Upper lobe of right lung (tissue), 1 donor: ENCODE measurements around the gene ENTREP3. TPM values are rescaled to one million over a fixed set of nuclear protein-coding genes. Genes with fewer than 3 reads are reported as not detected.

ENCODE experiments used
- ATAC-seq: fragments of 200-7000 bp; cut with Tn5 transposase; one replicate; pipeline ENCODE4 v1.9.1; 2020; ENCODE audit warnings: mild to moderate bottlenecking, moderate library complexity
- DNase-seq: peaks from one replicate; pipeline ENCODE4 v3.0.0-alpha.2; 2020
- H3K27ac ChIP-seq: fragments of 200-600 bp; one replicate; pipeline ENCODE4 v1.8.0; 2022
- H3K27me3 ChIP-seq: fragments of 200-600 bp; one replicate; pipeline ENCODE4 v1.8.0; 2022; ENCODE audit warnings: mild to moderate bottlenecking
- H3K36me3 ChIP-seq: fragments of 200-600 bp; one replicate; pipeline ENCODE4 v1.8.0; 2022
- H3K4me1 ChIP-seq: fragments of 200-600 bp; one replicate; pipeline ENCODE4 v1.8.0; 2022
- H3K4me3 ChIP-seq: fragments of 200-600 bp; one replicate; pipeline ENCODE4 v1.8.0; 2022; ENCODE audit warnings: mild to moderate bottlenecking
- H3K9me3 ChIP-seq: fragments of 200-600 bp; one replicate; pipeline ENCODE4 v1.8.0; 2022
- CTCF ChIP-seq: fragments of 200-600 bp; IDR thresholded peaks from one replicate; pipeline ENCODE4 v1.8.0; 2022; ENCODE audit warnings: antibody characterized with exemption
- intact Hi-C: fragments of 100-400 bp; cut with DNase I; formaldehyde crosslinking; loops from one replicate; pipeline ENCODE4 v1.11.0; 2022
- total RNA-seq: library from RNA; stranded (reverse); fragmentation: NEBNext Ultra II Directional; extraction: Animal tissue kit (Norgen Biotek cat#: 25700); gene quantifications from one replicate; pipeline ENCODE4 v1.2.1, GENCODE V29; 2021
- donor health status: DM: no; HTN: yes; CAD: no; lungs with severe emphysema.

The ENTREP3 gene
- total RNA-seq, 1 donor from 2014 or later, result 27.8 TPM

GRCh38 chr1:155202731-155203515, 52.4 kb downstream of the ENTREP3 start:
- H3K4me1 ChIP-seq, result peaks cover 15% of the 10 kb centered on the region
- H3K27ac ChIP-seq, result no peak overlapping the region
- DNase-seq (no peak), ATAC-seq (no peak)
- no peaks in the 10 kb centered on the region for H3K9me3 ChIP-seq
- no peak overlapping the region for H3K4me3 ChIP-seq
- no peak for TF ChIP-seq CTCF
- intact Hi-C loops, result no loop called here
- H3K36me3 ChIP-seq, result no peaks in the 10 kb centered on the region
- no peaks in the 10 kb centered on the region for H3K27me3 ChIP-seq

DNA sequence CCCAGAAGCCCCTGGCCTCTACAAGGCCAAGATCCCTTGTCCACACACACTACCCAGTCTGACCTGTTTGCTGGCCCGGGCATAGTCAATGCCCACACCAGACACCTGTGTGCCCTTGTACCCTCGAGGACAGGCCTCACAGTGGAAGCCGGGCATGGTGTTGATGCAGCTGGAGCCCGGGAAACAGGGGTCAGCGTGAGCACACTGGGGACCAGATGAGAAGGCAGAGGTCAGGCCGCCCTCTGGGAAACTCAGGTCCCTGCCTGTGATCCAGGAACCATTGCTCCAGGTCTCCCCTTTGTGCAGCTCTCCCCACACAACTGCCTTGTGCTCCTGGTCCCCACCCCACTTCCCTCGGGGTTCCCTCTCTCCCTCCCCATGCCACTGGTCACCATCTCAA, 53.1 kb downstream of the ENTREP3 start:
- Histone ChIP-seq H3K4me1 (peaks cover 8% of the 10 kb centered on the region), H3K9me3 (no peaks in the 10 kb centered on the region), H3K4me3 (no peak overlapping the region), H3K36me3 (no peaks in the 10 kb centered on the region), H3K27me3 (no peaks in the 10 kb centered on the region), H3K27ac (no peak overlapping the region)
- no peak for TF ChIP-seq CTCF
- DNase-seq (no peak), ATAC-seq (no peak)
- intact Hi-C loops, result no loop called here

GRCh38 chr1:155200920-155201319, 54.4 kb downstream of the ENTREP3 start:
- intact Hi-C loops, result no loop called here

DNA sequence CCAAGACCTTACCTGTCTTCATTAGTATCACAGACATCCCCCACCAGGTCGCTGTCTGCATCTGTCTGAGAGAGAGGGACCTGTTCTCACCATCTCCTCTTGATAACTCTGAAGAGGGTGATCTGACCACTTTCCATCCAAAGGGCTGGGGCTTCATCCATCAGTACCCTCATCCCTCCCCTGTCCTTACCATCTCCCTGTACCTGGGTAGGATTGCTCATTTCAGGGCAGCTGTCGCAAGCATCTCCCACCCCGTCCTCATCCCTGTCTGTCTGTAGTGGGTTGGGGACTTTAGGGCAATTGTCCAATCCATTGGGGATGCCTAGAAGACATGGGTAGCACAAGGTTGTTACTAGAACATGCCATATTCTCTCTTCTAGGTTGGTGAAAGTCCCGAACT, 55.5 kb downstream of the ENTREP3 start:
- no peak for TF ChIP-seq CTCF
- Histone ChIP-seq H3K36me3 (no peaks in the 10 kb centered on the region), H3K9me3 (no peaks in the 10 kb centered on the region), H3K4me3 (no peak overlapping the region), H3K27ac (no peak overlapping the region), H3K27me3 (no peaks in the 10 kb centered on the region), H3K4me1 (no peaks in the 10 kb centered on the region)
- ATAC-seq, result no peak
- intact Hi-C loops, result no loop called here
- no peak for DNase-seq

More at GRCh38 chr1:155200920-155201319, 54.4 kb downstream of the ENTREP3 start:
- Histone ChIP-seq H3K27ac (no peak overlapping the region), H3K27me3 (no peaks in the 10 kb centered on the region), H3K9me3 (no peaks in the 10 kb centered on the region), H3K4me3 (no peak overlapping the region), H3K36me3 (no peaks in the 10 kb centered on the region), H3K4me1 (no peaks in the 10 kb centered on the region)
- DNase-seq (no peak), ATAC-seq (no peak)
- TF ChIP-seq CTCF, result no peak

GRCh38 chr1:155198547-155198906, 56.8 kb downstream of the ENTREP3 start:
- ATAC-seq (no peak), DNase-seq (no peak)
- TF ChIP-seq CTCF, result no peak
- Histone ChIP-seq H3K27ac (no peak overlapping the region), H3K9me3 (no peaks in the 10 kb centered on the region), H3K4me3 (no peak overlapping the region), H3K36me3 (no peaks in the 10 kb centered on the region), H3K4me1 (peaks cover 4% of the 10 kb centered on the region), H3K27me3 (no peaks in the 10 kb centered on the region)
- intact Hi-C loops, result no loop called here
